ENCODE measurements around the gene WDR49. TPM values are rescaled to one million over a fixed set of nuclear protein-coding genes. Genes with fewer than 3 reads are reported as not detected.

Gene WDR49
- under 1 TPM in 7 of 10 donors, not detected in 3; 0.10 to 0.43 (median 0.20) TPM for polyA plus RNA-seq (ENCODE audit: insufficient read length in 10 of 10)
- long read RNA-seq, donor 1: 0 reads
- long read RNA-seq, donor 2: 0 reads
- long read RNA-seq, donor 3: 0 reads
- long read RNA-seq, donor 4: 0 reads
- long read RNA-seq, donor 5: 0 reads
- long read RNA-seq, donor 6: 0 reads
- long read RNA-seq, donor 7: 0 reads
- long read RNA-seq, donor 8: 0 reads
- long read RNA-seq, donor 9: 0 reads

GRCh38 chr3:167653760-167654159, at the start of gene WDR49:
Gene WDR49, minus strand, starts transcription at chr3:167653942. Its CDS starts 517 bp downstream, at chr3:167653425.
- DNase-seq: peak in 2 of 3 donors; percentile 8 to 23

GRCh38 chr3:167700926-167701325, 47.2 kb upstream of the WDR49 start:
- DNase-seq: no peak

DNA sequence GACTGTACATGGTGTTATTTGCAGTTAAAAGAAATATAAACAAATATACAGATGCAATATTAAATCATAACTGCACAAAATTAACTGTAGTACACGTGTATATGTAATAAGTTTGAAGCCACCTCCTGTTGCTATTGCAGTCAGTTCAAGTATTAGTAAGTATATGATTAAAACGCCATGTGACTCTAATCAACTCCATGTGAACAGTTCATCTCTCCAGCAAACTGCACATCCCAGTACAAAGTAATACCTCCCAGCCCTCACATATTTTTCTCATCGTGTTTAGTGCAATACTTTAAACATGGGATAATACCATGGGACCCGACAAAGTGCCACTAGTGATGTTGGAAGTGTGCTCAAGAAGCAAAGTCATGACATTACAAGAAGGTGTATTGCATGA, 46.3 kb upstream of the WDR49 start:
- no peak for DNase-seq

- no peak for DNase-seq
Measured at GRCh38 chr3:167694121-167694520, 40.4 kb upstream of the WDR49 start.

GRCh38 chr3:167691366-167691765, 37.6 kb upstream of the WDR49 start:
- DNase-seq: peak in 1 of 3 donors; percentile 9

GRCh38 chr3:167684388-167684993, 30.7 kb upstream of the WDR49 start:
- peak; percentile 51 to 61 (median 56) for DNase-seq

GRCh38 chr3:167679526-167679925, 25.8 kb upstream of the WDR49 start:
- DNase-seq: no peak

GRCh38 chr3:167675848-167676247, 22.1 kb upstream of the WDR49 start:
- DNase-seq: peak in 1 of 3 donors; percentile 6

GRCh38 chr3:167673221-167673620, 19.5 kb upstream of the WDR49 start:
- no peak for DNase-seq

DNA sequence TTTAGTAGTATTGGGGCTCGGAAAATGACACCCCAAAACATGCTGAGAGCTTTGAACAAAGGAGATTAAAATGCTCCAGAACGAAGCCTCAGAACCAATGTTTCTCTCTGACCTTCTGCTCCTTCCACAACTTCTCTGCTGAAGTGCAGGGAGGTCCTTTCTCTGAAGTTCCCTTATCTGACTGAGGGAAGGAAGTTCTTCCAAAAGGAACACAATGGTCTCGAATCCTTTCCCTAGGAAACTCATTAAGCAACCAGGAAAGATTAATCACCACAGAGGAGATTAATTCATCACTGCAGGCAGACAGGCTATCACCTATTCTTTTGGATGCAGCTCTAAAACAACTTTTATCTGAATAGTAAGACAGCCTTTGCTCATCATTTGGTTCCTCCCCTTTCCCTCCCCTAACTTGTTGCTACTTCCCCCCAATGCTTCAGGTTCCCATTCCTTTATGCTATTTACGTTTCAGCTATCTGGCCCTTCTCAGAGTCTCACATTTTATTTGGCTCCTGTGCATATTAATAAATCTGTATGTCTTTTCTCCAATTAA, 18.2 kb upstream of the WDR49 start:
- no peak for DNase-seq

DNA sequence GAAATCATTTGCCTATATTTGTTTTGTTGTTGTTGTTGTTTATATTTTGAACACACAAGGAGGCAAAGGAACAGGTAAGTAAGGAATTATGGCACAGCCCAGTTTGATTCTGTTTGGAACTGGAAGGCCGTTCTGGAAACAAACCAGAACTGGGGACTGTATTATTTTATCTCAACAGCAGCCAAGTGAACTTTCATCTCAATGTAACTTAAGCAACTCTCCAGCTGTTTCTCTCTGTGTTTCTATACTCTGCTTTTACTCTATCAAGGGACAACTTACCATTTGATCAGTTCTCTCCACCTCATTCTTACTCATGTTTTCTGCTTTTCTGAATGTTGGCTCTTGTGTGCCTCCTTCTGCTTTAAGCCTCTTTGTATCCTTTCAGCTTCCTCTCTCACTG, 16.0 kb upstream of the WDR49 start:
- DNase-seq: peak in 1 of 3 donors; percentile 9

DNA sequence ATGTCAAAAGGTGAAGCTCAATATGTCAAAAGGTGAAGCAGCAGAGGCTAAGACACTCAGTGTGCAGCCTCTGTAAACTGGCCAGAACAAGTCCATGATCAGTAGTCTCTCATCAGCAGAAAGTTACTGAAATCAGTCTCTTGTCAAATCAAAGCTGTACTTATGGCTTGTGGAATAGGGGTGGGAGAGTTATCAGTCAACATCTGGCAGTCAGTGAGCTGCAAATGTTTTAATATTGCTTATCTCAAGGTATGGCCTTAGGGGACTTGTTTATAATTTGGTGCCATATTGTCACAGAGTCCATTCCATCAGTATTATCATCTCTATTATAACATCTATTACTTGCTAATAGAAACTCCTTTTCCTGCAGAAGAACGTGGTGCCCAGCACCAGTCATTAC, 14.9 kb upstream of the WDR49 start:
- DNase-seq: no peak

GRCh38 chr3:167666563-167666962, 12.8 kb upstream of the WDR49 start:
- DNase-seq: no peak

- no peak for DNase-seq
Measured at GRCh38 chr3:167662919-167663400, 9.2 kb upstream of the WDR49 start.

DNA sequence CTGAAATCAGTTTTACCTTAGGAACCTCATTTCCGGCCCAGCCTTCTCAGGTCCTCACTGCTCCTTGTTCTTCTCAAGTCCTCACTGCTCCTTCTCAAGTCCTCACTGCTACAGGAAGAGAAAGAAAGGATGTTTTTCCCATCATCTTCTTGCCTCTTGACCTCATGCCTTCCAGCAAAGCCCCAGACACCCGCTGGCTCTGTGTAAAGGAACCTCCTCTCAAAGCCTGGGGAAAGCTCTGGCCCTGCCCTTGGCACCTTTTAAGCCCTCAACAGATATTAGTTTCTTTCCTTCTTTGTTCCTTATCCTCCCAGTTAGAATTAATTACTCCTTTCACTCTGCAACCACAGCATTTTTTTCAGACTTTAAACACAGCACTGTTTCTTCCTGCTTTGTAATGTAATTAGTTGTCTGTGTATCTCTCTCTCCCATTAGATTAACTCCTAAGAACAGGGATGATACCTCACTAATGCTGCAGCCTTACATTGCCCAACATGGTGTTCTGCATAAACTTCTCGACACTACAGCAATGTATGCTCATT, 4.0 kb upstream of the WDR49 start:
- DNase-seq: no peak

DNA sequence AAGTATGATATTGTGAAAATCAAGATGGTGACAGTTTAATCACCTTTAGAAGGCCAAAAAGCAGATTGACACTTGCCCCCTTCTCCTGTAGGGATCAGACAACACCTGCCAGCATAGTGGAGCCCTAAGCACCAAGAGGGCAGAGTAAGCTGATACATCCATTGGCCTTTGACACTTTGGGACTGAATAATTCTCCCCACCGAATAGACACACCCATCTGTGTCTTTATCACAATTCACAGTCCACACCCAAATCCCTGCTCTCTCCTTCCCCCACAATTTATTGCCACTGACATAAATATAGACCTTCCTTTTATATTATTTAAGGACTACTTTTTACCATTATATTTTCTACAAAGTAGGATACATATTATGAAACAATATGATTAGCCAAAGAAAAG, 3.1 kb upstream of the WDR49 start:
- DNase-seq: no peak

GRCh38 chr3:167653155-167653554, 587 bp downstream of the WDR49 start:
- DNase-seq: no peak

DNA sequence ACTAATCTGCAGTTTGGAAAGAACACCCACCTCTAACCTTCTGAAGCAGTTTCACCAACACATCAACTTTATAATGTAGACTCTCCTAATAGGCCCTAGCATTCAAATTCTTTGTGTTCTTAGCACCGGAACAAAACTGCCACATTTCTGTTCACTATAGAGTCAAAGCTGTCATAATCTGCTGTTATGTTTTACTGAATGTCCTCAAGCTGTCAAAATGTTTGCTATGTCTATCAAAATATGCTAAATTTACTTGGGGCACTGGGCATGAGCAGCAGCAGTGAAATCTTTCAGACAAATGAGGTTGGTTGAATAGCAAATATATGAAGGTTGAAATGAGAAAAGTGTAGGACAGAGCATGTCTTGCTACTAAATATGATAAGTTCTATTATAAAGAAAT, 1.9 kb downstream of the WDR49 start:
- no peak for DNase-seq

GRCh38 chr3:167650459-167650858, 3.3 kb downstream of the WDR49 start:
- no peak for DNase-seq

- DNase-seq: no peak
Measured at GRCh38 chr3:167649746-167650145, 4.0 kb downstream of the WDR49 start.

GRCh38 chr3:167644611-167645010, 9.1 kb downstream of the WDR49 start:
- no peak for DNase-seq

- no peak for DNase-seq
Measured at GRCh38 chr3:167631471-167631870, 22.3 kb downstream of the WDR49 start.

- no peak for DNase-seq
Measured at GRCh38 chr3:167626490-167626889, 27.3 kb downstream of the WDR49 start.

All from muscle of back (tissue), 13 donors.